Activated B cell treated with CpG ODN at 0.5 μM for 24 hours (primary cell): Measurements from ENCODE around the gene SLC35F2. TPM values are rescaled to one million over a fixed set of nuclear protein-coding genes. Genes with fewer than 3 reads are reported as not detected.

ENCODE experiments used
- ATAC-seq: fragments of 200-7000 bp; cut with Tn5 transposase; one replicate; pipeline ENCODE4 v1.10.0; 2021; ENCODE audit warnings: low read depth, mild to moderate bottlenecking, moderate library complexity
- CTCF ChIA-PET: fragments of 350-600 bp; sonication (Branson Sonifier 250); formaldehyde crosslinking; loops from one replicate; lab custom pipeline; 2021; ENCODE audit warnings: antibody characterized with exemption; lab: Charles Lee
- POLR2A ChIA-PET: fragments of 350-600 bp; sonication (Branson Sonifier 250); formaldehyde crosslinking; loops from one replicate; lab custom pipeline; 2021; ENCODE audit warnings: antibody characterized with exemption; lab: Charles Lee
- DNase-seq: peaks from one replicate; pipeline ENCODE4 v3.0.0; 2022
- H3K27ac Mint-ChIP-seq: one replicate; pipeline ENCODE4 v1.8.0; 2020; ENCODE audit warnings: mixed read lengths
- H3K27me3 Mint-ChIP-seq: one replicate; pipeline ENCODE4 v1.8.0; 2021; ENCODE audit warnings: mixed read lengths
- H3K36me3 Mint-ChIP-seq: one replicate; pipeline ENCODE4 v1.8.0; 2021; ENCODE audit warnings: low read depth, mixed read lengths
- H3K4me1 Mint-ChIP-seq: one replicate; pipeline ENCODE4 v1.8.0; 2021; ENCODE audit warnings: mixed read lengths
- H3K4me3 Mint-ChIP-seq: one replicate; pipeline ENCODE4 v1.8.0; 2020; ENCODE audit warnings: mild to moderate bottlenecking, mixed read lengths
- H3K9me3 Mint-ChIP-seq: one replicate; pipeline ENCODE4 v1.8.0; 2020; ENCODE audit warnings: mixed read lengths
- intact Hi-C: fragments of 100-400 bp; cut with micrococcal nuclease; formaldehyde crosslinking; loops from one replicate; pipeline ENCODE4 v1.15.1; 2024
- total RNA-seq: library from RNA; stranded (reverse); gene quantifications from 2 replicates; pipeline ENCODE4 v1.2.3, GENCODE V29; 2022
- TF ChIP-seq, protein P1 (sequence below): fragments of 200-600 bp; IDR thresholded peaks from one replicate; pipeline ENCODE4 v1.8.0; 2022; ENCODE audit warnings: antibody characterized with exemption, mild to moderate bottlenecking

The SLC35F2 gene
- total RNA-seq, 1 donor from 2014 or later = 21.9 TPM

- H3K27ac Mint-ChIP-seq = peak overlapping the region; percentile 90
- ChIA-PET POLR2A (interaction anchor here (2.6 kb wide), 1 partner anchor 17 kb away, joined by 6 read pairs; no protein-coding TSS in a partner anchor), CTCF (no interaction called here)
- TF ChIP-seq, protein P1, sequence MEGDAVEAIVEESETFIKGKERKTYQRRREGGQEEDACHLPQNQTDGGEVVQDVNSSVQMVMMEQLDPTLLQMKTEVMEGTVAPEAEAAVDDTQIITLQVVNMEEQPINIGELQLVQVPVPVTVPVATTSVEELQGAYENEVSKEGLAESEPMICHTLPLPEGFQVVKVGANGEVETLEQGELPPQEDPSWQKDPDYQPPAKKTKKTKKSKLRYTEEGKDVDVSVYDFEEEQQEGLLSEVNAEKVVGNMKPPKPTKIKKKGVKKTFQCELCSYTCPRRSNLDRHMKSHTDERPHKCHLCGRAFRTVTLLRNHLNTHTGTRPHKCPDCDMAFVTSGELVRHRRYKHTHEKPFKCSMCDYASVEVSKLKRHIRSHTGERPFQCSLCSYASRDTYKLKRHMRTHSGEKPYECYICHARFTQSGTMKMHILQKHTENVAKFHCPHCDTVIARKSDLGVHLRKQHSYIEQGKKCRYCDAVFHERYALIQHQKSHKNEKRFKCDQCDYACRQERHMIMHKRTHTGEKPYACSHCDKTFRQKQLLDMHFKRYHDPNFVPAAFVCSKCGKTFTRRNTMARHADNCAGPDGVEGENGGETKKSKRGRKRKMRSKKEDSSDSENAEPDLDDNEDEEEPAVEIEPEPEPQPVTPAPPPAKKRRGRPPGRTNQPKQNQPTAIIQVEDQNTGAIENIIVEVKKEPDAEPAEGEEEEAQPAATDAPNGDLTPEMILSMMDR = no peak
- intact Hi-C loops = loop anchor here (1.0 to 5.0 kb wide), 12 partner anchors 9 to 1835 kb away; partner anchors contain the start of genes ACAT1, ALKBH8, ATM and CWF19L2
- H3K4me3 Mint-ChIP-seq = peak overlapping the region; percentile 96
- H3K27me3 Mint-ChIP-seq = no peaks in the 10 kb centered on the region
- peaks cover 15% of the 10 kb centered on the region for H3K36me3 Mint-ChIP-seq
- no peak for DNase-seq
- no peak for ATAC-seq
- H3K4me1 Mint-ChIP-seq = peaks cover 30% of the 10 kb centered on the region
- no peaks in the 10 kb centered on the region for H3K9me3 Mint-ChIP-seq
These were observed 904 bp downstream of the SLC35F2 start for GRCh38 chr11:107857550-107858216.

DNA sequence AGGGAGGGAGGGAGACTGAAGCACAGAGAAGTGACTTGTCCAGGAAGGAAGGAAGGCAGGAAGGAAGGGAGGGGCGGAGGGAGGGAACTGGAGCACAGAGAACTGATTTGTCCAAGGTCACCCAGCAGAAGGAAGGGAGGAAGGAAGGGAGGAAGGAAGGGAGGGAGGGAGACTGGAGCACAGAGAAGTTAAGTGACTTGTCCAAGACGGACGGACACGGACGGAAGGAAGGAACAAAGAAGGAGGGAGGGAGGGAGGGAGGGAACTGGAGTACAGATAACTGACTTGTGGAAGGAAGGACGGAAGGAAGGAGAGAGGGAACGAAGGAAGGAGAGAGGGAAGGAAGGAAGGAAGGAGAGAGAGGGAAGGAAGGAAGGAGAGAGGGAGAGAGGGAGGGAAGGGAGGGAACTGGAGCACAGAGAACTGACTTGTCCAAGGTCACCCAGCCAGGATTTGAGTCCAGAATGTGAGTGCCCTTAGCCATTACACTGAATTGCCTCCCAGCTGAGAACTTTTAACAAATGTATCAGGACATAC lies 1.5 kb downstream of the SLC35F2 start:
- intact Hi-C loops = loop anchor here (5.0 kb wide), 2 partner anchors 1785 to 1835 kb away; partner anchors contain the start of gene MSANTD4
- Mint-ChIP-seq H3K4me1 (peaks cover 30% of the 10 kb centered on the region), H3K27me3 (no peaks in the 10 kb centered on the region), H3K27ac (no peak overlapping the region), H3K36me3 (peaks cover 15% of the 10 kb centered on the region), H3K9me3 (no peaks in the 10 kb centered on the region), H3K4me3 (peak overlapping the region; percentile 96)
- ATAC-seq (no peak), DNase-seq (no peak)
- CTCF ChIA-PET = no interaction called here
- TF ChIP-seq, protein P1 = no peak
- POLR2A ChIA-PET = interaction anchor here (2.6 kb wide), 1 partner anchor 17 kb away, joined by 6 read pairs; no protein-coding TSS in a partner anchor

GRCh38 chr11:107856180-107856980 lies 2.2 kb downstream of the SLC35F2 start:
- TF ChIP-seq, protein P1 = no peak
- Mint-ChIP-seq H3K27ac (peak overlapping the region; percentile 12), H3K4me3 (peak overlapping the region; percentile 44), H3K9me3 (no peaks in the 10 kb centered on the region), H3K4me1 (peaks cover 30% of the 10 kb centered on the region), H3K27me3 (no peaks in the 10 kb centered on the region), H3K36me3 (peaks cover 15% of the 10 kb centered on the region)
- no peak for ATAC-seq
- intact Hi-C loops = loop anchor here (5.0 kb wide), 2 partner anchors 1784 to 1834 kb away; partner anchors contain the start of gene MSANTD4
- POLR2A ChIA-PET = interaction anchor here (0.7 to 2.6 kb wide), 2 partner anchors 16 kb away, joined by 4 to 6 read pairs; no protein-coding TSS in a partner anchor
- no peak for DNase-seq
- CTCF ChIA-PET = no interaction called here

DNA sequence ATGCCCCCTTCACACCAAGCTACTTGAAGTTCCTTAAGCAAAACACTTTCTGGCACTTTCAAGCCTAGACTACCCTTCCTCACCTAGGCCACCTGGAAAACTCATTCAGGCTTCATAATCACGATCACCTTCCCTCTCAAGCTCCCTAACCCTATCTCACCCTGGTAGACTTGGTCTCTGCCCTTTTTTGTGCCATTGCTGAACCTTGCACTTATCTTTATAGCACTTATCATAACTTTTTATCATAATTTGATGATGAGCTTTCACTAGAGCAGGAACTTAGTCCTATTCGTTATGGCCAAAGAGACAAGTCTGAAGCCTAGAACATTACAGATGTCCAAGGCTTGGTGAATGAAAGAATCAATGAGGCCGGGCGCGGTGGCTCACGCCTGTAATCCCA lies 5.5 kb downstream of the SLC35F2 start:
- H3K4me1 Mint-ChIP-seq = peaks cover 40% of the 10 kb centered on the region
- DNase-seq = no peak
- peaks cover 12% of the 10 kb centered on the region for H3K36me3 Mint-ChIP-seq
- no peaks in the 10 kb centered on the region for H3K9me3 Mint-ChIP-seq
- TF ChIP-seq, protein P1 = no peak
- POLR2A ChIA-PET = interaction anchor here (1.9 kb wide), 1 partner anchor 12 kb away, joined by 5 read pairs; no protein-coding TSS in a partner anchor
- no peak overlapping the region for H3K27ac Mint-ChIP-seq
- H3K27me3 Mint-ChIP-seq = no peaks in the 10 kb centered on the region
- intact Hi-C loops = no loop called here
- H3K4me3 Mint-ChIP-seq = no peak overlapping the region
- no peak for ATAC-seq
- CTCF ChIA-PET = interaction anchor here (2.0 kb wide), 1 partner anchor 13 kb away, joined by 7 read pairs; no protein-coding TSS in a partner anchor
